GM10266 (cell line): ENCODE data around the gene ICA1L.

Source experiments
- DNase-seq: peaks from one replicate; pipeline ENCODE4 v3.0.0; 2012; ENCODE audit errors: extremely low spot score
- CTCF ChIP-seq: IDR thresholded peaks from 2 replicates; pipeline ENCODE4 v1.5.1; 2012; ENCODE audit warnings: mild to moderate bottlenecking, low read depth; ENCODE audit not compliant: control insufficient read depth, insufficient read depth; ENCODE audit errors: missing control alignments

The ICA1L gene

GRCh38 chr2:202723746-202724145, 147.8 kb downstream of the ICA1L start:
- TF ChIP-seq CTCF, result no peak

More at GRCh38 chr2:202723746-202724145, 147.8 kb downstream of the ICA1L start:
- no peak for DNase-seq
